Right renal cortex interstitium (tissue), 3 donors: ENCODE results near the gene SUPT20HL1. TPM values are rescaled to one million over a fixed set of nuclear protein-coding genes. Genes with fewer than 3 reads are reported as not detected.
"Not testable (repeated sequence)": the region's sequence is repeated elsewhere in the genome, so short reads cannot be mapped to it uniquely, and the experiment has no call there.

Experiments
- DNase-seq, 3 donors: peaks; one replicate each; pipeline ENCODE4 v3.0.0-alpha.2; 2013; ENCODE audit warnings: low read depth in 3 of 3, low spot score in 2 of 3
- polyA plus RNA-seq, 3 donors: library from polyadenylated mRNA; unstranded; fragments of 120-200 nt; gene quantifications; one replicate each; pipeline ENCODE4 v1.2.1, GENCODE V29; 2013; ENCODE audit not compliant: insufficient read length in 3 of 3

Gene SUPT20HL1
- polyA plus RNA-seq, result not detected

DNA sequence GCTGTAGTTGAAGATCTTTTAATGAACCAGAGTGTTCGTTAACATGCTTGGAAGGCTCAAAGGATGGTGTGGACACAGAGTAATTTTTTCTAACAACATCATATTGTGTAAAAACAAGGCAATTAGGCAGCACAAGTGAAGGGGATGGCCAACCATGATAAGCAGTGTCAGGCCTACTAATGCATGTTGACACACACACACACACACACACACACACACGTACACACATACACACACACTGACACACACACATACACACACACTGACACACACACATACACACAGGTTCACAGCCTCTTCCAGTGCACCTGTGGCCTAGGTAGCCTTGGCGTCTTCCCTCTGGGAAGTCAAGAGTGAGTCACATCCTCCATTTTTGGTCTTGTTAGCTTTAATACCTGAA lies at the start of gene SUPT20HL1:
TSS of gene SUPT20HL1 (plus strand) at position 368 of the 400 bp plus-strand sequence. CDS start 2,122 bp downstream, outside the sequence.
- no peak for DNase-seq

DNA sequence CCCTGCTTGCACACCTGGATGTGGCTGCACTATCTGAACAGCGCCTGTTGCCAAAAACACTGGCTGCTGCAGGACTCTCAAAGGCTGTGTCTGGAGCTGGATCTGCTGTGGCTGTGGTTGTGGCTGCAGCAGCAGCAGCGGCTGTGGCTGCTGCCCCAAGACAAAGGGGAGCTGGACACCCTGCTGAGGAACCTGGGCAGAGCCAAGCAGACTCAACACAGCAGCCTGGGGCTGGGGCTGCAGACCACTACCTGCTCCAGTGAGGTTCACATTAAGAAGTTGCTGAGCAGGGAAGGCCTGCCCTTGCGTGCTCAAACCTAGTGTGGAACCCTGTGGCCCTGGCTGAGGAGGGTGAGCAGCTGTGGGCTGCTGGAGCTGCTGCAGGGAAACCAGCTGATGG lies 49.5 kb upstream of the SUPT20HL1 start:
- not testable (repeated sequence) for DNase-seq

DNA sequence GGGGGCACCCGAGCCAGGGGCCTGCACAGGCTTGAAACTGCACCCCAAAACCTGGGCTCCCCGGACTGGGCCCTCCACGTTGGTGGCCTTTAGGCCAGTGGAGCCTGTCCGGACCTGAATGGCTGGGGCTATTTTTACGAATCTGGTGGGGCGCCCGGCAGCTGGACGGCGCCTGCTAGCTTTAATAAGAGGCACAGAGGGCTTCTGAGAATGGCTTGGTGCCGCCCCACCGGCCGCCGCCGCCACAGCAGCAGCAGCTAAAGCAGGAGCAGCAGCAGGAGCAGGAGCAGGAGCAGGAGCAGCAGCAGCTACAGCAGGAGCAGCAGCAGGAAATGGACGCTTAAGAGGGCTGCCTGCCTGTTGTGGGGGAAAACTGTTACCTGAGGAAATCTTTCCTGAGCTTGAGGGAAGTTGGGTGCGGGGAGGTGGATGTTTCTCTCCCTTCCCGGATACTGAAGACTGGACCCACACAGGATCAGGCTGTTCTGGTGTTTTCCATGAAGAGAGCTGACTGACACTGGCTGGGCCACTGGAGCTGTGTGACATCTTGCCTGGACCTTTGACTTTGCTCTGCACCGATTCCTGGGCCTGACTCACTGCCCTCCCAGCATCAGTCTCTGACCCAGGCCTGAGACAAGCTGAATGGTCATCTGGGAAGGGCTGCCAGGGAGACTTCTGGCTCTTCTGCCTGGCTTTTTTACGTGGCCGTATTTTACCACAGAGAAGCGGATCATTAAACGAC lies 48.8 kb upstream of the SUPT20HL1 start:
- DNase-seq, result not testable (repeated sequence)

DNA sequence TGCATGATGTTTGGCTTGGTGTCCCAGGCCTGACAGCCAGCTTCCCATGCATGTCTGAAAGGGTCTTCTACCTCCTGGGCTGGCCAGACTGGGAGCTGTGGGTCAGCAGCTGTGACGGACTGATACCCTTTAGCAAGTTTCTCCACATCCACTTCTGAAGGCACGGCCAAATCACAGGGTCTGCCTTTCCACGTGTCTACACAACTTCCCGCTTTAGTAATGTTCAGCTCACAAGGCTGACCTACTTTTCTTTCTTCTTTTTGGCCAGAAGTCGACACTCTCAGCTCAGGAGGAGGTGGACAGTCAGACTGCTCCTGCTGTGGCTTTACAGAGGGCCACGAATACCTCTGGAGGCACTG lies 48.2 kb upstream of the SUPT20HL1 start:
- not testable (repeated sequence) for DNase-seq

DNA sequence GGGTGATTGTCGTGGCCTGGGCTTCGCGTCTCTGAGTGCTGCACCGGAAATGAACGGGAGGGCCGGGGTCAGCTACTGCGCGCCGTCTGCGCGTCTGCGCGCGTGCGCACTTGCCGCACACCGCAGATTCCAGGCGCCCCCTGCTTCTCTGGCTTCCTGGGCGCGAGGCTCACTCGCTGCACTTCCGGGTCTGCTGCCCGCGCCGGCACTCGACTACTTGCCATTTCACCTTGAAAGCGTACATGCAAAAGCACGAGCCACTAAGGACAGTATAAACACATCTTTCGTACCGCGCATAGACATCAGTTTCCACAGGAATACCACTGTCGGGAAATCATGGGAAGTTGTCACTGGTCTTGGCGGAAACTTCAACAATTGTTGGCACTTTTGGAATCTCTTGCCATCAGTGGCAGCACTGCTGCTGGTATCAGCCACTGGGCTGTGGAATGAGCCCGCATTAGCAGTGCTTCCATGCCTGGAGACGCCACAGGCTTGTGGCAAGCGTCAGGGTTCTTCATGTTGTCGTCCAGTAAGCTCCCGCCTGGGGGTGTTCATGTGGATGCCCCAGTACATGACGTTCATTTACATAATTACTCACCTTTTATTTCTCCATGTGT lies 46.3 kb upstream of the SUPT20HL1 start, which contains the start of gene SUPT20HL2:
TSS of gene SUPT20HL2 (minus strand) at position 51 of the 617 bp plus-strand sequence. CDS start 754 bp downstream, outside the sequence.
- DNase-seq, result no peak

DNA sequence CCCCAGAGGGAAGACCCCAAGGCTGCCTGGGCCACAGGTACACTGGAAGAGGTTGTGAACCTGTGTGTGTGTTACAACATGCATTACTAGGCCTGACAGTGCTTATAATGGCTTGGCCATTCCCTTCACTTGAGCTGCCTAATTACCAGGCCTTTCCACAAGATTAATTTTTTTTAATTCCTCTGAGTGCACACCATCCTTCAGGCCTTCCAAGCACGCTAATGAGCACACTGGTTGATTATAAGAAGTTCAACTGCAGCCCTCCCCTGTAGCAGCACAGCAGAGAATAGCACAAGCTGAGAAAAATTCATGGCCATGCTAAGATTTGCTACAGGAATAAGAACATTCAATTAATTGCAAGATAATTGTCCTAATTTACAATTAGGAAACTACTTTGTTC lies 44.3 kb upstream of the SUPT20HL1 start:
- no peak for DNase-seq

DNA sequence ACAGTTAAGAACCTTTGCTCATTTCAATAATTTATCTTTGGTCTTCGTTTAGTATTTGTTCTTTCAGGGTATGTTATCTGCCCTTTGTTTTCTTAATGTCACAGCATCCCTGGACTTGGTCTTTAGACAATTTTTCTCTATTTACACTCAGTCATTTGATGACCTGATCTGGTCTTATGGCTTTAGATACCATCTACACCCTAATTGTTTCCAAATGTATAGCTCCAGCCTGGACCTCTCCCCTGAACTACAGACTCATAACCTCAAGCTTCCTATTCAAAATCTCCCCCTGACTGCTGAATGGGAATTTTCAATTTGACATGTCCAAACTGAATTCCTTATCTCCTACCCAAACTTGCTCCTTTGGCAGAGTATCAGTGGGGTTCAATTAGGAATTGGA lies 42.9 kb upstream of the SUPT20HL1 start:
- no peak for DNase-seq

DNA sequence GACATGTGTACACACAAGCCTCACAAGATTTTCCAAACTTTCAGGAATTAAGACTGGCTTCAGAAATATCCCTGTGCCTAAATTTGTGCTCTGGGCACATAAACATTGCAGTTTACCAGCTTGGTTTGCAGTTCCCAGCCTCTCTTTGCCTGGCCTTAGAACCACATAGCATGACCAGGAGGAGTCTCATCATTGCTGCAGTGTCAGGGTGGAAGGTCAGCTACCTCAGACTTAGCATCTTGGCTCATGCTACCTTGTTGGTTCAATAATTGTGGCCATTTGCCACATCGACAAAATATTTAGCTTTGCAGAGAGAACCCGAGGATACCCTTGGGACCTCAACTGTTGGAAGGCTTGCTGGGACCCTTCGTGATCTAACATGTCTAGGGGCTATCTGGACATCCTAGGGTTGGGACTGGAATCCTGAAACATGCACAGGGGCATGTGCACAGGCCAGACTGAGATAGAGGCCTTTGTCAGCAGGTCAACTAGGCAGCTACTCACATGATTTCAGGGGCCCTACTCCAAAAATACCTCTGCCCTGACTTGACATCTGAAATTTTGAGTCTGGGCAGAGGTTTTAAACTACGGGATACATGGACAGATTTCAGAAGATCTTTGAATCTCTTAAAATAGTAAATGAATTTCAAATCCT lies 38.6 kb upstream of the SUPT20HL1 start:
- DNase-seq, result no peak

DNA sequence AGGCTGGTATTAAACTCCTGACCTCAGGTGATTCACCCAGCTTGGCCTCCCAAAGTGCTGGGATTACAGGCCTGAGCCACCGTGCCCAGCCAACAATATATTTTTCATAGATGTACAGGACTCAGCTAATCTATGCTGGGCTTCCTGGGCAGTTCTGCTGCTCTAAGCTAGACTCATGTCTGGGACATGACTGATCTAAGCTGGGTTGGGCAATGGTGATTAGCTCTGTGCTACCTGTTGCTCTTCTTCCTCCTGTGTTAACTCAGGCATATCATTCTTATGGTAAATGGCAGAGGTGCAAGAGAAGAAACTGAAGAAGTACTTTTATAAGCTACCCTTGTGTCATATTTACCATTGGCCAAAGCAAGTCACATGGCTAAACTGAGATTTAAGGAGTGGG lies 35.2 kb upstream of the SUPT20HL1 start:
- DNase-seq, result no peak

DNA sequence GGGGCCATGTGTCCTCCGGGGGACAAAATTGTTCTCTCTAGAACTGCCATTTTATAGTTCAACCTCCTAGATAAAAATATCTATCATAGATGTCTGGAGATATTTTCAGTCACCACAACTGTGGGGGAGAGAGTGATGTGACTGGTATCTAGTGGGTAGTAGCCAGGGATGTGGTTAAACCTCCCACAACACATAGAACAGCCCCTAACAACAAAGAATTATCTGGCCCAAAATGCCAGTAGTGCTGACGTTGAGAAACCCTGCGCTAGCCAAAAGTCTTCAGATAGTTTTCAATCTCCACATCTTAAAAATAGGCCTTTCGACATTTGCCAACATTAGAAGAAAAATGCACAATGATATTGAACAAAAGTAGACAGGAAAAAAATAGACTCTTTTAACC lies 27.6 kb upstream of the SUPT20HL1 start:
- no peak for DNase-seq

DNA sequence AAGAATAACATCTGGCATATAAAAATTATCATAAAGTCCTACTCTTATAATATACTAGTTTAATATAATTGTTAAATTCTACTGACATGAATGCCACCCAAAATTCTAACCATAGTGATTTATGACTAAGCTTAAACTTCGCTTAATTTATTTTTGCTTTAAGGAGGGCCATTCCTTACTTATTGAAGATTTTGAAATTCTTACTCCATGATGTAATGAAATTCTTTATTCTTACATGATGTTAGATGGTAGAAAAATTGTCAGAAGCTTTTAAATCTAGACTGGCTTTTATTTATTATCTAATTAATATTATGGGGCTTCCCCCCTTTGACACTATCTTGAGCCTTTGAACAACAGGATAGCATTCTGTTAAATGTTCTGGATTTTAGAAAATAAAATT lies 27.1 kb upstream of the SUPT20HL1 start:
- no peak for DNase-seq

DNA sequence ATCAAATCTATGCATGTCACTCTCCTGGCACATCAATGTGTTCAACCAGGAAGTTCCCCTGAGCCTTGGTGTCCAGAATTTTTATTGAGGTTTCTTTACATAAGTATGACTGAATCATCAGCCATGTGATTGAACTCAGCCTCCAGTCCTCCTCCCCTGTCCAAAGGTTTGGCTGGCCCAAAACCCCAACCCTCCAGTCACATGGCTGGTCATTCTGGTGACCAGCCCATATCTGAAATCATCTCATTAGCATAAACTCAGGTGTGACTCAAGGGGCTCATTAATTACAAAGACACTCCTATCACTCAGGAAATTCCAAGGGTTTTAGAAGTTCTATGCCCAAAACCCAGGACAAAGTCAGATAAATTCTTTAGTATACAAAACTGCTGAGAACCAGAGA lies 26.0 kb upstream of the SUPT20HL1 start:
- DNase-seq, result no peak

DNA sequence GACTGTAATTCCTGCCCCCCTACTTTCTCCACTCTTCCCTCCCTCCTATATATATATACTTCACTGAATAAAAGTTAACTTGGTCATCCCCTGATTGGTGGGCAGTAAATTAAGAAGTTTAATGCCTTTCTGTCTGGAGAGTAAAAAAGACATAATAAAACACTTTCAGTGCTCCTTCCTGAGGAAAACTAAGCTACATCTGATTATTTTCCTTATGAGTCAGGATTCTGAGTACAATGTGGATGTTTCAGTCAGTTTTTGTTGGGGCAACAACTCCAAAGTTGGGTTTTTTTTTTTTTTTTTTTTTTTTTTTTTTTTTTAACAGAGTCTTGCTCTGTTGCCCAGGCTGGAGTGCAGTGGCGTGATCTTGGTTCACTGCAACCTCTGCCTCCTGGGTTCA lies 24.6 kb upstream of the SUPT20HL1 start:
- DNase-seq, result no peak

DNA sequence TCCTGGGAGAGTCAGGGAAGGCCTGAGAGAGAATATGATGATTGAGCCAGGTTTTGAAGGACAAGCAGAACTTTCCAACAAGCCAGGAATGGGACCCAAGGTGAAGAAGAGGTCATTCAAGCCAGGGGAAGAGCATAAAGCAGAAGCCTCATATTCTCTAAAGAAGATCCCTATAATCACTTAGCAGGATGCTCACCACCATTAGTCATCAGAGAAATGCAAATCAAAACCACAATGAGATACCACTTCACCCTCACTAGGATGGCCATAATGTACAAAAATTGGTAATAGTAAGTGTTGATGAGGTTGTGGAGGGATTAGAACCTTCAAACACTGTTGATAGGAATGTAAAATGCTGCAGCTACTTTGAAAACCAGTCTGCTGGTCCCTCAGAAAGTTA lies 20.5 kb upstream of the SUPT20HL1 start:
- no peak for DNase-seq

DNA sequence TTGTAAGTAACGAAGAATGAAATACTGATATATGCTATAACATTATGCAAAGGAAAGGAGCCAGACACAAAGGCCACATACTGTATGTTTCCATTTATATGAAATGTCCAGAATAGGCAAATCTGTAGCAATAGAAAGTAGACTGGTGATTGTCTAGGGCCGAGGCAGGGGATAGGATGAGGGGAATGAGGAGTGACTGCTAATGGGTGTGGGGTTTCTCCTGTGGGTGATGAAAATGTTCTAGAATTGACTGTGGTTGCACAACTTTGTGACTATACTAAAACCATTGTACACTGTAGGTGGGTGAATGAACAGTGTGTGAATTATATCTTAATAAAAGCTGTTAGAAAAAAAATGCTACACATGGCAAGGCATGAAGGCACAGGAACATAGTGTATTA lies 19.9 kb upstream of the SUPT20HL1 start:
- DNase-seq, result no peak

DNA sequence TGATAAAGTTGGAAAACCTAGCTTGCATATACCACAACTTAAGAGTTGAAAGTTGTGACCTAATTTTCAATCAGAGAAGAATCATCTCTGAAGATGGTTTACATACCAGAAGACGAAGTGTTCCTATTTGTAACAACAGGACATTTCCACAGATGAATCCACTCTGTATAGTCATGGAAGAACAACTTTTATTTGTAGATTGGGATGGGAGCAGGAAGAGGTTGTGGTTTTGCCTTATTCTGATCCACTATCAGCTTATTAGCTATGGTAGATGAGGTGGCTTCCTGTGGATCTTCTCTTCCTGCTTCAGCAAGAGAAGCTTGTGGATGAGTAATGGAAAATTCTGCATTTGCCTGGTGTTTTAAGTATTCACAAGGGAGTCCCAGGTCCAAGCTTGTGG lies 18.6 kb upstream of the SUPT20HL1 start:
- no peak for DNase-seq

DNA sequence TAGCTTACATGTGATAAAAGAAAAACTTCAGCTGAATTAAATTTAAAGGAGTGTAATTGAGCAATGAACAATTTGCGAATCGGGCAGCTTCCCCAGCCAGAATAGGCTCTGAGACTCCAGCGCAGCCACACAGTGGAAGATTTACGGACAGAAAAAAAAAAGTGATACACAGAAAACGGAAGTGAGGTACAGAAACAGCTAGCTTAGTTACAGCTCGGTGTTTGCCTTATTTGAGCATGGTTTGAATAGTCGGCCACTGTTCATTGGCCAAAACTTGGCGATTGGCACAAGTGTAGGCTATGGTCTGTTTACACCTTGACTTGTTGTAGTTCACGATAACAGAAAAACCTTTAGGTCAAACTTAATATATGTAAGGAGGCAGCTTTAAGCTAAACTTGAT lies 16.7 kb upstream of the SUPT20HL1 start:
- DNase-seq, result no peak

DNA sequence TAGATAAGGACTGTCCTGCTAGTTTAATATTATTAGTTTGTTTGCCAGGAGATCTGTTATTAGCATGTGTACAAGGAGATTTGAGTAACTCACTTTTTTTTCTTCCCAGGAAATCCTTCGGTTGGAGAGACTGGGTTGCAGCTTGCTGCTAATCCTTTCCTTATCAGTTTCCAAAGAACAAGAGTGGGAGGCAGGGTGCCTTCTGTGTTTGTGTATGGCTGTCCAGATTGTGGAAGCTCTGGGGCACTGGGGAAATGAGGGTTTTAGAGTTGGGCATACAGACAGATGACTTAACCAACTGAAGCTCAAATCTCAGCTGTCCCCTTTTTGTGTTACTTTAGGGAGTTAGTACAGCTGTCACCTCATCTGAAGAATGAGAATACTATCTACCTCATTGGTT lies 12.6 kb upstream of the SUPT20HL1 start:
- DNase-seq, result no peak

DNA sequence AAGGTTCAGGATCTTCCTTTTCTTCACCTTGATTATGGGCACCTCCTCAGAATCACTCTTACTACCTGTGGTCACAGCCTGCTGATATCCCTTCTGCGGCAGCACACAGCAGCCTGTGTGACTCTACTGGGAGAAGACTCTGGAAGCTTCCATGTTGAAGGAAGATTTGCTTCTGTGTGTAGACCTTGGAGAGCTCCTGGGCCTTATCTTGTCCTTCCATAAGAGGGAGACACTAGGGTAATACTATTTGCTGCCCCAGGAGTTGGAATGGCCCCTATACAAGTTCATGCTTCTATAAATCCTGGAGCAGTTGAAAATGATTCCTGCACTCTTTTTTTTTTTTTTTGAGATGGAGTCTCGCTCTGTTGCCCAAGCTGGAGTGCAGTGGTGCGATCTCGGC lies 10.2 kb upstream of the SUPT20HL1 start:
- DNase-seq, result no peak

DNA sequence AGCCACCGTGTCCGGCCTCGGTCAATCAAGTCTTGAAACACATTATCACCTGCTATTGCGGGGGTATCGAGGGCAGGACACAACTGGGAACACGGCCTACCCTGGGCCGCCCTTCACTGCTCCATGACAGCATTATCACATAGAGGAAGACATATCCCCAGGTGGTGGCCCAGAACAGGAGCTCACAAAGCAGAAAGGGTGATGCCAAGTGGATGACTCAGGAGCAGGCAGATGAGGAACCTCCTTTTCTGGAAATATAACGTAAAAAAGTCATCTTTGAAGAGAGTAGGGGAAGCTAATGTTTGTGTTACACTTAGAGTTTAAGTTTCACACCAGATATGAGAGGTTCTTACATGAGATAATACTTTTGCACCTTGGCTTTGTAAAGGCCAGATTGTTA lies 5.3 kb upstream of the SUPT20HL1 start:
- DNase-seq, result no peak

DNA sequence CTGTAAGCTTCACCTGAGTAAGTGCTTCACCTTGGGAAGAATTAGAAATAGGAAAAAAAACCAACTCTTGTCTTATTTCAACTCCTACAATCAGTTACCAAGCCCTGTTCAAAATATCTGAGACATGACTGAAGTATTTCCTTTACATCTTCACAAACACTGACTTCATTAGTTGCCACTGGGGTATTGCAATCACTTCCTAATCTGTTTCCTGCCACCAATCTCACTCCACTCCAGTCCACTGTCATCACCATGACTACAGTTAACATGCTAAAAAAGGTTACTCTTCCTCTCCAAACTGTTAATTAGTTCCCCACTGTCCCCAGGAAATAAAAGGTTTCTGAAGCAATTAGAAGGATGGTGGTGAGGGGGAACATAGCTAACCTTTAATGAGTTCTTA lies 3.3 kb upstream of the SUPT20HL1 start:
- DNase-seq, result no peak
